Osteocyte (in vitro differentiated cells): ENCODE results near the gene TBC1D3B. TPM values are rescaled to one million over a fixed set of nuclear protein-coding genes. Genes with fewer than 3 reads are reported as not detected.
"Not testable (repeated sequence)": the region's sequence is repeated elsewhere in the genome, so short reads cannot be mapped to it uniquely, and the experiment has no call there.

Experiments
- DNase-seq: peaks from one replicate; pipeline ENCODE4 v3.0.0; 2021; ENCODE audit warnings: mixed read lengths; ENCODE audit not compliant: unreplicated experiment; ENCODE audit errors: extremely low spot score
- H3K27ac Mint-ChIP-seq: one replicate; pipeline ENCODE4 v1.8.0; 2021; ENCODE audit warnings: mild to moderate bottlenecking, mixed read lengths; ENCODE audit not compliant: unreplicated experiment
- H3K27me3 Mint-ChIP-seq: one replicate; pipeline ENCODE4 v1.8.0; 2021; ENCODE audit warnings: mixed read lengths; ENCODE audit not compliant: unreplicated experiment
- H3K36me3 Mint-ChIP-seq: one replicate; pipeline ENCODE4 v1.8.0; 2021; ENCODE audit warnings: mixed read lengths; ENCODE audit not compliant: unreplicated experiment
- H3K4me1 Mint-ChIP-seq: one replicate; pipeline ENCODE4 v1.8.0; 2021; ENCODE audit warnings: mixed read lengths; ENCODE audit not compliant: unreplicated experiment
- H3K4me3 Mint-ChIP-seq: one replicate; pipeline ENCODE4 v1.8.0; 2021; ENCODE audit warnings: mild to moderate bottlenecking, moderate library complexity, mixed read lengths; ENCODE audit not compliant: unreplicated experiment
- H3K9me3 Mint-ChIP-seq: one replicate; pipeline ENCODE4 v1.8.0; 2021; ENCODE audit warnings: mixed read lengths; ENCODE audit not compliant: unreplicated experiment
- CTCF ChIP-seq: fragments of 200-600 bp; sonication (generic); IDR thresholded peaks from 2 replicates; pipeline ENCODE4 v1.5.0; 2021; ENCODE audit warnings: antibody characterized with exemption, mild to moderate bottlenecking, moderate library complexity
- total RNA-seq: library from RNA; stranded (reverse); gene quantifications from 2 replicates; pipeline ENCODE4 v1.2.1, GENCODE V29; 2021

TBC1D3B gene
- total RNA-seq, 1 donor from 2014 or later, result 12.6 TPM

GRCh38 chr17:36128411-36128978 lies 47.9 kb downstream of the TBC1D3B start:
- H3K36me3 Mint-ChIP-seq, result no peaks in the 10 kb centered on the region
- H3K9me3 Mint-ChIP-seq, result no peaks in the 10 kb centered on the region
- DNase-seq, result no peak
- H3K27ac Mint-ChIP-seq, result no peak overlapping the region
- no peak for TF ChIP-seq CTCF
- H3K4me1 Mint-ChIP-seq, result no peaks in the 10 kb centered on the region
- peaks cover 16% of the 10 kb centered on the region for H3K27me3 Mint-ChIP-seq
- H3K4me3 Mint-ChIP-seq, result no peak overlapping the region

- no peak for TF ChIP-seq CTCF
Measured at GRCh38 chr17:36127911-36128310, 48.5 kb downstream of the TBC1D3B start.

DNA sequence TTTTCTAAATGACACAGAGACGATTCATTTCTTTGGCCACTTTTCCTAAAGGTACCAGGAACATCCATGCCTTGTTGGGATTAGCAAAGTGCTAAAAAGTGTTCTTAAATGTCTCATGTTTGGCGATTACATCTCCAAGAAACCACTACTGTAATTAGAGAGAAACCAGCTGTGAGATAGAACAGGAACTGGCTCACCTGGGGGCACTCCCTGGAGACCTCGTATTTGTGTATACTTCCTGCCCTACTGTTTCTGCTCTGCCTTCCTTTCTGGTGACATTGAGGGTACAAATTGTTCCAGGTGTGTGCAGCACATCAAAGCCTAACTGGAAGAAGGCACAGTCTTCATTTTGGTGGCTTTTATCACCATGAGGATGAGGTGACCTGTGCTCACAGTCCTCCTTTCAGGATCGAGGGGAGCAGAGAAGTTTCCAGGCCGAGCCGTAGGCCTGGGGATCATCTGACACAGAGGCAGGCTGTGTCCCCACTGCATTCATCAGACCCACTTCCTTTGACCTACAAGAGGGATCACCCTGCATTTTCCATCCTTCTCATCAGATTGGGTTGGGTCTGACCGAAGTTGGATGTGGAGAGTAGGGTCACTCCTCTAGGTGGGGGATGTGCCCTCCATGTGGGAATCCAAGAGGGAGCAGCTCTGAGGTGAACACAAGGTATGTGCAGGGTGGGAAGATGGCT lies 49.1 kb downstream of the TBC1D3B start:
- no peak for DNase-seq
- no peak for TF ChIP-seq CTCF
- Mint-ChIP-seq H3K27me3 (peaks cover 16% of the 10 kb centered on the region), H3K4me3 (no peak overlapping the region), H3K27ac (no peak overlapping the region), H3K36me3 (no peaks in the 10 kb centered on the region), H3K9me3 (no peaks in the 10 kb centered on the region), H3K4me1 (no peaks in the 10 kb centered on the region)

More at GRCh38 chr17:36127911-36128310, 48.5 kb downstream of the TBC1D3B start:
- Mint-ChIP-seq H3K4me1 (no peaks in the 10 kb centered on the region), H3K9me3 (no peaks in the 10 kb centered on the region), H3K27me3 (peaks cover 16% of the 10 kb centered on the region), H3K36me3 (no peaks in the 10 kb centered on the region), H3K4me3 (no peak overlapping the region), H3K27ac (no peak overlapping the region)
- no peak for DNase-seq

GRCh38 chr17:36124879-36125824 lies 51.3 kb downstream of the TBC1D3B start:
- no peaks in the 10 kb centered on the region for H3K9me3 Mint-ChIP-seq
- no peak overlapping the region for H3K27ac Mint-ChIP-seq
- DNase-seq, result no peak
- peaks cover 7% of the 10 kb centered on the region for H3K27me3 Mint-ChIP-seq
- H3K4me1 Mint-ChIP-seq, result no peaks in the 10 kb centered on the region
- no peak overlapping the region for H3K4me3 Mint-ChIP-seq
- no peak for TF ChIP-seq CTCF
- no peaks in the 10 kb centered on the region for H3K36me3 Mint-ChIP-seq

- DNase-seq, result no peak
- H3K4me3 Mint-ChIP-seq, result no peak overlapping the region
- H3K27me3 Mint-ChIP-seq, result no peaks in the 10 kb centered on the region
- H3K36me3 Mint-ChIP-seq, result no peaks in the 10 kb centered on the region
- no peaks in the 10 kb centered on the region for H3K4me1 Mint-ChIP-seq
- no peaks in the 10 kb centered on the region for H3K9me3 Mint-ChIP-seq
- no peak for TF ChIP-seq CTCF
- no peak overlapping the region for H3K27ac Mint-ChIP-seq
Measured at GRCh38 chr17:36123431-36123830, 53.0 kb downstream of the TBC1D3B start.

GRCh38 chr17:36121099-36121498 lies 55.3 kb downstream of the TBC1D3B start:
- not testable (repeated sequence) for H3K27ac Mint-ChIP-seq, H3K36me3 Mint-ChIP-seq, DNase-seq, H3K27me3 Mint-ChIP-seq, H3K9me3 Mint-ChIP-seq, H3K4me3 Mint-ChIP-seq, H3K4me1 Mint-ChIP-seq
